Keratinocyte (primary cell): ENCODE data around the gene NANOS2. TPM values are rescaled to one million over a fixed set of nuclear protein-coding genes. Genes with fewer than 3 reads are reported as not detected.

Experiments
- DNase-seq: peaks from one replicate; pipeline ENCODE4 v3.0.0-alpha.2; 2011; ENCODE audit warnings: low read depth, missing footprints, low spot score
- FAIRE-seq: peaks from 2 replicates; lab custom pipeline; 2011; peaks lifted over from hg19 to GRCh38; lab: Jason Lieb, UNC
- H2AFZ ChIP-seq: 2 replicates; pipeline ENCODE4 v1.6.0; 2012; ENCODE audit warnings: low read length, control low read depth, inconsistent platforms; ENCODE audit not compliant: control insufficient read depth
- H3K27ac ChIP-seq: 2 replicates; pipeline ENCODE4 v1.5.1; 2011; ENCODE audit warnings: low read length; ENCODE audit not compliant: control insufficient read depth, insufficient read depth
- H3K27me3 ChIP-seq: 3 replicates; pipeline ENCODE4 v1.6.0; 2011; ENCODE audit warnings: low read length; ENCODE audit not compliant: control insufficient read depth, insufficient read depth; ENCODE audit errors: extremely low read depth
- H3K36me3 ChIP-seq, 2 experiments: 2 replicates in 1 of 2; 3 replicates in 1 of 2; pipeline ENCODE4 v1.5.1; 2011; ENCODE audit warnings: low read length in 2 of 2, mild to moderate bottlenecking in 1 of 2; ENCODE audit not compliant: control insufficient read depth in 2 of 2, insufficient read depth in 2 of 2; ENCODE audit errors: extremely low read depth in 1 of 2
- H3K4me1 ChIP-seq: 3 replicates; pipeline ENCODE4 v1.5.1; 2011; ENCODE audit warnings: low read length; ENCODE audit not compliant: control insufficient read depth, insufficient read depth; ENCODE audit errors: extremely low read depth
- H3K4me2 ChIP-seq: 3 replicates; pipeline ENCODE4 v1.6.0; 2011; ENCODE audit warnings: low read depth, low read length; ENCODE audit not compliant: control insufficient read depth, insufficient read depth; ENCODE audit errors: extremely low read depth
- H3K4me3 ChIP-seq, 3 experiments: fragments of 200-600 bp in 1 of 3; sonication (generic) in 1 of 3; 2 replicates in 2 of 3; 3 replicates in 1 of 3; pipeline ENCODE4 v1.5.1; 2011 to 2016; ENCODE audit warnings: low read length in 3 of 3, mild to moderate bottlenecking in 3 of 3, control low read depth in 2 of 3, inconsistent platforms in 1 of 3, low read depth in 1 of 3, mixed read lengths in 1 of 3, mixed run types in 1 of 3, moderate library complexity in 1 of 3; ENCODE audit not compliant: control insufficient read depth in 2 of 3, insufficient read depth in 2 of 3; ENCODE audit errors: extremely low read depth in 1 of 3
- H3K79me2 ChIP-seq: 2 replicates; pipeline ENCODE4 v1.6.0; 2012; ENCODE audit warnings: low read length; ENCODE audit not compliant: control insufficient read depth, insufficient read depth
- H3K9ac ChIP-seq: 3 replicates; pipeline ENCODE4 v1.6.0; 2011; ENCODE audit warnings: low read length; ENCODE audit not compliant: control insufficient read depth, insufficient read depth; ENCODE audit errors: extremely low read depth
- H3K9me1 ChIP-seq: 3 replicates; pipeline ENCODE4 v1.6.0; 2011; ENCODE audit warnings: low read length; ENCODE audit not compliant: control insufficient read depth, insufficient read depth; ENCODE audit errors: extremely low read depth
- H3K9me3 ChIP-seq: 2 replicates; pipeline ENCODE4 v1.5.1; 2012; ENCODE audit warnings: low read depth, low read length; ENCODE audit not compliant: control insufficient read depth
- H4K20me1 ChIP-seq: 3 replicates; pipeline ENCODE4 v1.6.0; 2011; ENCODE audit warnings: low read length; ENCODE audit not compliant: control insufficient read depth, insufficient read depth; ENCODE audit errors: extremely low read depth
- CTCF ChIP-seq, 3 experiments: IDR thresholded peaks in 1 of 3; conservative IDR thresholded peaks in 1 of 3; optimal IDR thresholded peaks in 1 of 3; 2 replicates in 2 of 3; 3 replicates in 1 of 3; pipeline versions ENCODE3 to v1.5.1; 2011; ENCODE audit warnings: low read length in 3 of 3, mild to moderate bottlenecking in 3 of 3, moderate library complexity in 2 of 3, control low read depth in 1 of 3, inconsistent platforms in 1 of 3; ENCODE audit not compliant: insufficient read depth in 2 of 3; ENCODE audit errors: extremely low read depth in 1 of 3
- EZH2 ChIP-seq: IDR thresholded peaks from one replicate; pipeline ENCODE4 v1.6.1; 2012; ENCODE audit warnings: inconsistent platforms, mild to moderate bottlenecking, low read length, moderate library complexity
- dilution Hi-C: fragments of 300-500 bp; cut with MboI; formaldehyde crosslinking; loops from one replicate; pipeline ENCODE4 v1.7.0; 2020; ENCODE audit warnings: low sequenced_read_pairs; ENCODE audit not compliant: extremely low pct_ligation_motif_present
- polyA plus RNA-seq, 5 experiments: library from polyadenylated mRNA; depleted of rRNA in 3 of 5; stranded (reverse) in 3 of 5; stranded (forward) in 1 of 5; unstranded in 1 of 5; fragments of >200 nt; gene quantifications; 1 replicate in 1 of 5; 2 replicates in 3 of 5; 3 replicates in 1 of 5; pipeline versions ENCODE4 v1.2.1 to v1.2.3, GENCODE V29; 2011 to 2012; ENCODE audit warnings: missing spikeins in 2 of 5, low read depth in 1 of 5, low replicate concordance in 1 of 5

Gene NANOS2
- polyA plus RNA-seq, 1 donor (not counting 4 experiments of a cell fraction or from before 2014, with no cell fraction given), result not detected

GRCh38 chr19:45863335-45863839 is 51.2 kb downstream of the NANOS2 start:
- Histone ChIP-seq H3K79me2 (peaks cover 31% of the 10 kb centered on the region), H3K27ac (no peak overlapping the region), H2AFZ (peak overlapping the region; percentile 97), H3K9ac (peak overlapping the region; percentile 33), H3K4me1 (peaks cover 10% of the 10 kb centered on the region), H3K36me3 (peaks cover 3 to 4% of the 10 kb centered on the region in 2 experiments), H4K20me1 (no peaks in the 10 kb centered on the region), H3K9me1 (no peaks in the 10 kb centered on the region), H3K27me3 (peaks cover 37% of the 10 kb centered on the region), H3K9me3 (no peaks in the 10 kb centered on the region), H3K4me3 (peak overlapping the region; percentile 58 to 100 (median 94)), H3K4me2 (peak overlapping the region; percentile 91)
- no peak for DNase-seq
- no peak for FAIRE-seq
- dilution Hi-C loops, result no loop called here
- TF ChIP-seq EZH2 (peak; percentile 79), CTCF (optimal IDR thresholded peaks at IDR 0.05 in 1 of 3, IDR thresholded peaks at IDR 0.05 in 1 of 3, conservative IDR thresholded peaks at IDR 0.05 in 1 of 3; ENCODE audit: extremely low read depth in 1 of 3, insufficient read depth in 2 of 3, low read length in 3 of 3) (no peak)

Other genes with a start within 250 kb of the NANOS2 start
- gene GIPR, start 246.6 kb downstream of the NANOS2 start, polyA plus RNA-seq, result 0.97 to 2.2 TPM (median 1.4 TPM) in 3 replicates
- 511 to 1,051 TPM (median 836 TPM) in 3 replicates for gene SNRPD2, start 222.8 kb downstream of the NANOS2 start, polyA plus RNA-seq
- 11.9 to 13.3 TPM (median 13.2 TPM) in 3 replicates for gene QPCTL, start 222.1 kb downstream of the NANOS2 start, polyA plus RNA-seq
- 2.1 to 2.4 TPM (median 2.4 TPM) in 3 replicates for gene FBXO46, start 183.9 kb downstream of the NANOS2 start, polyA plus RNA-seq
- not detected in 3 replicates for gene MEIOSIN, start 181.3 kb downstream of the NANOS2 start, polyA plus RNA-seq
- 1.3 to 2.2 TPM (median 2.0 TPM) in 3 replicates for gene SIX5, start 145.5 kb downstream of the NANOS2 start, polyA plus RNA-seq
- gene DMPK, start 132.3 kb downstream of the NANOS2 start, polyA plus RNA-seq, result 7.0 to 12.8 TPM (median 8.1 TPM) in 3 replicates
- gene DMWD, start 121.9 kb downstream of the NANOS2 start, polyA plus RNA-seq, result 10.1 to 16.5 TPM (median 12.5 TPM) in 3 replicates
- not detected in 3 replicates for gene RSPH6A, start 99.5 kb downstream of the NANOS2 start, polyA plus RNA-seq
- 43.8 to 63.2 TPM (median 56.0 TPM) in 3 replicates for gene SYMPK, start 51.6 kb downstream of the NANOS2 start, polyA plus RNA-seq
- gene FOXA3, start 50.5 kb downstream of the NANOS2 start, polyA plus RNA-seq, result 0.03 to 0.05 TPM in 2 of 3 replicates, not detected in the other
- gene IRF2BP1, start 28.6 kb downstream of the NANOS2 start, polyA plus RNA-seq, result 1.7 to 3.1 TPM (median 3.1 TPM) in 3 replicates
- gene MYPOP, start 12.2 kb downstream of the NANOS2 start, polyA plus RNA-seq, result 1.1 to 1.6 TPM (median 1.3 TPM) in 3 replicates
- gene NOVA2, start 59.1 kb upstream of the NANOS2 start, polyA plus RNA-seq, result not detected in 3 replicates
- gene CCDC61, start 80.7 kb upstream of the NANOS2 start, polyA plus RNA-seq, result 5.2 to 6.1 TPM (median 5.8 TPM) in 3 replicates
- not detected in 3 replicates for gene PGLYRP1, start 108.3 kb upstream of the NANOS2 start, polyA plus RNA-seq
- 0.01 TPM in 1 of 3 replicates, not detected in the others for gene IGFL4, start 126.2 kb upstream of the NANOS2 start, polyA plus RNA-seq
- 236 to 560 TPM (median 344 TPM) in 3 replicates for gene IGFL3, start 209.9 kb upstream of the NANOS2 start, polyA plus RNA-seq
- gene IGFL2, start 233.5 kb upstream of the NANOS2 start, polyA plus RNA-seq, result 2.9 to 16.2 TPM (median 7.1 TPM) in 3 replicates